Chondrocyte (in vitro differentiated cells): ENCODE results near the gene MRPL40. TPM values are rescaled to one million over a fixed set of nuclear protein-coding genes. Genes with fewer than 3 reads are reported as not detected.
A peak's percentile ranks its signal among the peaks of the same experiment; 100 is the strongest.

ENCODE experiments used
- DNase-seq: peaks from one replicate; pipeline ENCODE4 v3.0.0; 2021; ENCODE audit warnings: mixed read lengths, low spot score
- H3K27ac Mint-ChIP-seq: one replicate; pipeline ENCODE4 v1.8.0; 2021; ENCODE audit warnings: mild to moderate bottlenecking, moderate library complexity, mixed read lengths; ENCODE audit not compliant: unreplicated experiment
- H3K27me3 Mint-ChIP-seq: 2 replicates; pipeline ENCODE4 v1.8.0; 2021; ENCODE audit warnings: low read depth, mixed read lengths
- H3K36me3 Mint-ChIP-seq: 2 replicates; pipeline ENCODE4 v1.8.0; 2021; ENCODE audit warnings: low read depth, mixed read lengths
- H3K4me1 Mint-ChIP-seq: 2 replicates; pipeline ENCODE4 v1.8.0; 2021; ENCODE audit warnings: low read depth, mild to moderate bottlenecking, mixed read lengths
- H3K4me3 Mint-ChIP-seq: one replicate; pipeline ENCODE4 v1.8.0; 2021; ENCODE audit warnings: mild to moderate bottlenecking, moderate library complexity, mixed read lengths; ENCODE audit not compliant: unreplicated experiment
- H3K9me3 Mint-ChIP-seq: 2 replicates; pipeline ENCODE4 v1.8.0; 2021; ENCODE audit warnings: low read depth, mixed read lengths
- total RNA-seq: library from RNA; stranded (reverse); gene quantifications from 3 replicates; pipeline ENCODE4 v1.2.1, GENCODE V29; 2021
- TF ChIP-seq, protein P1 (sequence below): fragments of 200-600 bp; sonication (generic); IDR thresholded peaks from 2 replicates; pipeline ENCODE4 v1.5.0; 2021; ENCODE audit warnings: antibody characterized with exemption, mild to moderate bottlenecking, moderate library complexity

The MRPL40 gene
- total RNA-seq, 1 donor from 2014 or later: 21.8 TPM

DNA sequence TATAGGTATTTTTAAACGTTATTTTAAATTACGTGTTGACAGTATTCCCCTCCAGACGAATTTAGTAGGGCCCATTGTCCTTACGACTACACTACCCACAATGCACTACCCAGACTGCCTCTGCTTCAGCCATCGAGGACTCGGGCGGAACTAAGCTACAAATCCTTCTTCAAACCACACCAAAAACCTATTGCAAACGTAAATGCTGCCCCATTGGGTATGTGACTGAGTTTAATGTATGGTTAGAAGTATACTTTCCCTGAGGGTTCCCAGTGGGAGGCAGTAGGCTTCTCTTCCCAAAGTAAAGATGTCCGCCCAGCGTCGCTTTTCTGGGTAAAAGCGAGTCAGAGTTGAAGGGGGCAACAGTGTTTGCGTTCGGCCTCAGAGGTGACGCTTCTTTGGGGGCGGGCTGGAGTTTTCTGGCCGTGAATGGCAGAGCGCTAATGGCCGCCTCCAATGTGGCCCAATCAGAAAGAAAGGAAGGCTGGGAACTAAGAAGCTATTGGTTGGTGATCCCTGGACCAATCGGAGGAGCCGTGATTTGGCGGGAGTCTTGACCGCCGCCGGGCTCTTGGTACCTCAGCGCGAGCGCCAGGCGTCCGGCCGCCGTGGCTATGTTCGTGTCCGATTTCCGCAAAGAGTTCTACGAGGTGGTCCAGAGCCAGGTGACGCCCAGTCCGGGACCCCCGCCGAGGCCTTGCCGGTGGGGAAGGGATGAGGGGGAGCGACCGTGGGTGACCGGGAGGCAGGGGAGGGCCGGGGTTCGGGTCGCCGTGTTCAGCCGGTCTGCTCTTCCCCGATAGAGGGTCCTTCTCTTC, 47.2 kb downstream of the MRPL40 start, which contains the start of gene CDC45:
TSS of gene CDC45 (plus strand) at position 566 of the 818 bp plus-strand sequence. CDS start at position 615, 49 bp downstream.
- Mint-ChIP-seq H3K9me3 (no peaks in the 10 kb centered on the region), H3K4me3 (peak within 1 kb of the TSS; percentile 97), H3K4me1 (peaks cover 39% of the 10 kb centered on the region), H3K36me3 (peaks cover 2% of the 10 kb centered on the region), H3K27me3 (no peaks in the 10 kb centered on the region), H3K27ac (peak within 1 kb of the TSS; percentile 99)
- peak; percentile 95 for DNase-seq
- TF ChIP-seq, protein P1, sequence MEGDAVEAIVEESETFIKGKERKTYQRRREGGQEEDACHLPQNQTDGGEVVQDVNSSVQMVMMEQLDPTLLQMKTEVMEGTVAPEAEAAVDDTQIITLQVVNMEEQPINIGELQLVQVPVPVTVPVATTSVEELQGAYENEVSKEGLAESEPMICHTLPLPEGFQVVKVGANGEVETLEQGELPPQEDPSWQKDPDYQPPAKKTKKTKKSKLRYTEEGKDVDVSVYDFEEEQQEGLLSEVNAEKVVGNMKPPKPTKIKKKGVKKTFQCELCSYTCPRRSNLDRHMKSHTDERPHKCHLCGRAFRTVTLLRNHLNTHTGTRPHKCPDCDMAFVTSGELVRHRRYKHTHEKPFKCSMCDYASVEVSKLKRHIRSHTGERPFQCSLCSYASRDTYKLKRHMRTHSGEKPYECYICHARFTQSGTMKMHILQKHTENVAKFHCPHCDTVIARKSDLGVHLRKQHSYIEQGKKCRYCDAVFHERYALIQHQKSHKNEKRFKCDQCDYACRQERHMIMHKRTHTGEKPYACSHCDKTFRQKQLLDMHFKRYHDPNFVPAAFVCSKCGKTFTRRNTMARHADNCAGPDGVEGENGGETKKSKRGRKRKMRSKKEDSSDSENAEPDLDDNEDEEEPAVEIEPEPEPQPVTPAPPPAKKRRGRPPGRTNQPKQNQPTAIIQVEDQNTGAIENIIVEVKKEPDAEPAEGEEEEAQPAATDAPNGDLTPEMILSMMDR: no peak

DNA sequence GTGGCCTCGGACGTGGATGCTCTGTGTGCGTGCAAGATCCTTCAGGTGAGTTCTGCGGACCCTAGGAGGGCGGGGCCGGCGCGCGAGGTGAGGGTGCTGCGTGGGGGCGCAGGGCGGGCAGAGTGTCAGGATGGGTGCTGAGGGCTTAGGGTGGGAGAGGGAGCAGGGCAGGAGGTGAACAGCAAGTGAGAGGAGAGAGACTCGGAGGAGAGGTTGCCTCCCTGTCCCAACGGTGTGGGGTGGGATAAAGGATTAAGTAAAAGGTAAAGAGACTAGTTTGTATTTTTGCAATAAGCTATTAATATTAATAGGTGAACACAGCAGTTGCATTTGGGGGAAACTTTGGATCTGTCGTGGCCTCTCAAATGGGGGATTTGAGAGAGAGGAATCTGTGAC, 47.8 kb downstream of the MRPL40 start:
- TF ChIP-seq, protein P1: no peak
- no peaks in the 10 kb centered on the region for H3K27me3 Mint-ChIP-seq
- no peak overlapping the region for H3K27ac Mint-ChIP-seq
- peak overlapping the region; percentile 97 for H3K4me3 Mint-ChIP-seq
- H3K36me3 Mint-ChIP-seq: peaks cover 2% of the 10 kb centered on the region
- H3K9me3 Mint-ChIP-seq: no peaks in the 10 kb centered on the region
- H3K4me1 Mint-ChIP-seq: peaks cover 39% of the 10 kb centered on the region
- no peak for DNase-seq

DNA sequence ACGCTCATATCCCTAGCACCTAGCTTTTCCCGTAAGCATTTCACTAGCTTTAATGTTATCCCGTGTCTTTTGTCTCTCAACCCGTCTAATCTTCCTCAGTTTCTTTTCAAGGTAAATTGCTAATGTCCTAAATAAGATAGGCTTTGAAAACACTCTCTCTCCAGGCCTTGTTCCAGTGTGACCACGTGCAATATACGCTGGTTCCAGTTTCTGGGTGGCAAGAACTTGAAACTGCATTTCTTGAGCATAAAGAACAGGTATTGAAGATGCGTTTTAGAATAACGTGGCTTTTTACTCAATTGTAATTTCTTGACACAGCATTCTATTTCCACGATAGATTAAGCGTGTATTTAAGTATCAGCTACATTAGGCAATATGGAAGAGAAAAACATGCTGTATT, 48.4 kb downstream of the MRPL40 start:
- peaks cover 35% of the 10 kb centered on the region for H3K4me1 Mint-ChIP-seq
- no peak overlapping the region for H3K27ac Mint-ChIP-seq
- no peaks in the 10 kb centered on the region for H3K9me3 Mint-ChIP-seq
- no peaks in the 10 kb centered on the region for H3K27me3 Mint-ChIP-seq
- H3K4me3 Mint-ChIP-seq: no peak overlapping the region
- no peak for DNase-seq
- no peaks in the 10 kb centered on the region for H3K36me3 Mint-ChIP-seq
- TF ChIP-seq, protein P1: no peak

DNA sequence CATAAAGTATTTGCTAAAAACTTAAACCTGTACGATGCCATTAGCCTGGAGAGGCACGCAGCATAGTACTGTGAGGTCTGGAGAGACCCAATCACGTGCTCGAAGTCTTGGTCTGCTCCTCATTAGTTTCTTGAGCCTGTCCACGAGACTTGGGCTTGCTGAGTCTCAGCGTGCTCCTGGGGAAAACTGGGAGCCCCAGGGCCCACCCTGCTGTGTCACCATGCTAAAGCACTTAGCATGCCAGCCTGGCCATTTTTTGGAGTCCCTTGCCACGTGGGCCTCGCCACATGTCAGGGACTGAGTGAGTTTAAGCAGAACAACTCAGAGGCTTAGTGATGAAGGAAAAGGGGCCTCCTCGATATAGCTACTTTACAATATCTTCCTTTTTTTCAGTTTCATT, 50.0 kb downstream of the MRPL40 start:
- DNase-seq: no peak
- TF ChIP-seq, protein P1: no peak
- no peaks in the 10 kb centered on the region for H3K36me3 Mint-ChIP-seq
- H3K9me3 Mint-ChIP-seq: no peaks in the 10 kb centered on the region
- H3K4me1 Mint-ChIP-seq: peaks cover 25% of the 10 kb centered on the region
- no peaks in the 10 kb centered on the region for H3K27me3 Mint-ChIP-seq
- no peak overlapping the region for H3K27ac Mint-ChIP-seq
- no peak overlapping the region for H3K4me3 Mint-ChIP-seq

DNA sequence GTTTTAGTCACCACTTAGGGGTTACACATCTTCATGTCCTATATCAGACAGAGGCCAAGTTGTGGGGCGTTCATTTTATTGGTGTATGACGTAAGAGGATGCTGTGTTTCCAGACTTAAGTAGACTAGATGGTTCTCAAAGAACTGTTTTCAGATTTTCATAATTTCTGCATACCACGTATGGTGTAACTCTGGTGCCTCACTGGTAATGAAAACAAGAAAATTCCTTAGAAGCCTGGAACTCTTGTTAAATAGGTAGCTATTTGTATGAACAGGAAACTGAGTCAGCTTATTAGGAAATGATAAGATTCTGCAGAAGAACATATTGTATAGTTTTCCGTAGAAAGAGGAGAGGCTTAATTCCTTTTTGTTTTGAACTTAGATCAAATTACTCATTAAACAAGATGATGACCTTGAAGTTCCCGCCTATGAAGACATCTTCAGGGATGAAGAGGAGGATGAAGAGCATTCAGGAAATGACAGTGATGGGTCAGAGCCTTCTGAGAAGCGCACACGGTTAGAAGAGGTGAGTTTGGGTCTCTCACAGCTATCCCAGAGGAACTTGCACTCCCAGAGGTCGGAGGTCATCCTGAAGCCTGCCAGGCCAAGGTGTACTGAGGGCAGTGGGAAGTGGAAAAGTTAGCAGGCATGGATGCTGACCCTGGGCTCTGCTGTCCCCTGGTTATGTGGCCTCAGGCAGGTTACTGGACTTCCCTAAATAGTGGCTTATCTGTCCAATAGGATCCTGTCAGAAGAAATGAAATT, 51.3 kb downstream of the MRPL40 start:
- H3K9me3 Mint-ChIP-seq: no peaks in the 10 kb centered on the region
- no peaks in the 10 kb centered on the region for H3K36me3 Mint-ChIP-seq
- H3K27ac Mint-ChIP-seq: no peak overlapping the region
- H3K27me3 Mint-ChIP-seq: no peaks in the 10 kb centered on the region
- H3K4me1 Mint-ChIP-seq: peaks cover 15% of the 10 kb centered on the region
- H3K4me3 Mint-ChIP-seq: no peak overlapping the region
- TF ChIP-seq, protein P1: no peak
- no peak for DNase-seq
